Upper lobe of left lung (tissue), 4 donors: ENCODE measurements around the gene MAP6.

Experiments used
- CTCF ChIP-seq, 6 experiments: fragments of 450-650 bp in 4 of 6; fragments of 200-600 bp in 2 of 6; sonication (generic) in 2 of 6; IDR thresholded peaks; one replicate each; pipeline ENCODE4 v1.5.1; 2016 to 2019; ENCODE audit warnings: antibody characterized with exemption in 6 of 6
- EP300 ChIP-seq, 4 donors: sonication (generic); formaldehyde crosslinking; IDR thresholded peaks; one replicate each; pipeline ENCODE4 v1.5.1; 2017; ENCODE audit warnings: antibody characterized with exemption in 4 of 4, control low read depth in 2 of 4
- POLR2A ChIP-seq, 4 donors: fragments of 450-650 bp; IDR thresholded peaks; one replicate each; pipeline ENCODE4 v1.5.1; 2016 to 2017; ENCODE audit warnings: antibody characterized with exemption in 4 of 4, mild to moderate bottlenecking in 2 of 4
- POLR2AphosphoS5 ChIP-seq, 2 donors: sonication (generic); formaldehyde crosslinking; IDR thresholded peaks; one replicate each; pipeline ENCODE4 v1.5.1; 2017; ENCODE audit warnings: antibody characterized with exemption in 2 of 2

- TF ChIP-seq CTCF (IDR thresholded peaks at IDR 0.05) = no peak
- no peak for TF ChIP-seq POLR2A (IDR thresholded peaks at IDR 0.05)
- TF ChIP-seq EP300 (IDR thresholded peaks at IDR 0.05) = no peak
- TF ChIP-seq POLR2AphosphoS5 (IDR thresholded peaks at IDR 0.05) = no peak
These were observed 68.5 kb downstream of the MAP6 start for GRCh38 chr11:75600356-75600755.
